NCI-H526 (cell line): ENCODE measurements around the gene PHF21B.

Experiments used
- DNase-seq, 2 experiments: peaks; one replicate each; lab custom pipeline; 2025; lab: John Stamatoyannopoulos, UW

The PHF21B gene

GRCh38 chr22:44893731-44894080 is 116.1 kb downstream of the PHF21B start:
- DNase-seq = no peak

GRCh38 chr22:44892803-44893730 is 116.7 kb downstream of the PHF21B start:
- DNase-seq = no peak

GRCh38 chr22:44892243-44892642 is 117.6 kb downstream of the PHF21B start:
- no peak for DNase-seq

- DNase-seq = no peak
Measured at GRCh38 chr22:44891791-44892190, 118.0 kb downstream of the PHF21B start.

- DNase-seq = no peak
Measured at GRCh38 chr22:44891293-44891747, 118.5 kb downstream of the PHF21B start.

- no peak for DNase-seq
Measured at GRCh38 chr22:44890416-44891292, 119.2 kb downstream of the PHF21B start.

GRCh38 chr22:44889255-44889878 is 120.4 kb downstream of the PHF21B start:
- DNase-seq = peak in 1 of 2 experiments; percentile 26

- peak in 1 of 2 experiments; percentile 12 for DNase-seq
Measured at GRCh38 chr22:44888491-44889254, 121.1 kb downstream of the PHF21B start.

GRCh38 chr22:44887941-44888366 is 121.9 kb downstream of the PHF21B start:
- no peak for DNase-seq

- no peak for DNase-seq
Measured at GRCh38 chr22:44885806-44886360, 123.9 kb downstream of the PHF21B start.

- DNase-seq = no peak
Measured at GRCh38 chr22:44884968-44885805, 124.6 kb downstream of the PHF21B start.

GRCh38 chr22:44884562-44884961 is 125.2 kb downstream of the PHF21B start:
- no peak for DNase-seq

GRCh38 chr22:44883011-44883421 is 126.8 kb downstream of the PHF21B start:
- DNase-seq = no peak

- DNase-seq = no peak
Measured at GRCh38 chr22:44882226-44882905, 127.4 kb downstream of the PHF21B start.

GRCh38 chr22:44881624-44882023 is 128.2 kb downstream of the PHF21B start:
- no peak for DNase-seq

- DNase-seq = no peak
Measured at GRCh38 chr22:44880610-44881290, 129.1 kb downstream of the PHF21B start.

GRCh38 chr22:44879301-44879680 is 130.5 kb downstream of the PHF21B start:
- no peak for DNase-seq

GRCh38 chr22:44878483-44879300 is 131.1 kb downstream of the PHF21B start:
- DNase-seq = no peak
